ENCODE results near the gene ZNF26.

DNA sequence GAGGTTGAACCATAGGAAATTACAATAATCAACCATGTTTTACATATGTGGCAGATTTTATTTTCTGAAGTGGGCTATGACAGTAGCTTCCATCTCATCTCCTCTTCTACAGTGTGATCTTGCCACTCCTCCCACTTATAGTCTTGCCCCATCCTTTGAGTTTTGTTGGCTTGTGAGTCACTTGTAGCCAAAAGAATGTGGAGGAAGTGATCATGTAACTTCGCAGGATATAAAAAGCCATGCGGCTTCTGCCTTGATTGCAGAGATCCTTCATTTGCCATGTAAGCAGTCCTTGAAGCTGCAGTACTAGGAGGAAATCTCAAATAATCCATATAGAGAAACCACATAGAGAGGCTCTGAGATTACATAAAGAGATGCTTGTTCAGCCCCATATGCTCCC, 37.4 kb downstream of the ZNF26 start:
- TF ChIP-seq, protein P1, sequence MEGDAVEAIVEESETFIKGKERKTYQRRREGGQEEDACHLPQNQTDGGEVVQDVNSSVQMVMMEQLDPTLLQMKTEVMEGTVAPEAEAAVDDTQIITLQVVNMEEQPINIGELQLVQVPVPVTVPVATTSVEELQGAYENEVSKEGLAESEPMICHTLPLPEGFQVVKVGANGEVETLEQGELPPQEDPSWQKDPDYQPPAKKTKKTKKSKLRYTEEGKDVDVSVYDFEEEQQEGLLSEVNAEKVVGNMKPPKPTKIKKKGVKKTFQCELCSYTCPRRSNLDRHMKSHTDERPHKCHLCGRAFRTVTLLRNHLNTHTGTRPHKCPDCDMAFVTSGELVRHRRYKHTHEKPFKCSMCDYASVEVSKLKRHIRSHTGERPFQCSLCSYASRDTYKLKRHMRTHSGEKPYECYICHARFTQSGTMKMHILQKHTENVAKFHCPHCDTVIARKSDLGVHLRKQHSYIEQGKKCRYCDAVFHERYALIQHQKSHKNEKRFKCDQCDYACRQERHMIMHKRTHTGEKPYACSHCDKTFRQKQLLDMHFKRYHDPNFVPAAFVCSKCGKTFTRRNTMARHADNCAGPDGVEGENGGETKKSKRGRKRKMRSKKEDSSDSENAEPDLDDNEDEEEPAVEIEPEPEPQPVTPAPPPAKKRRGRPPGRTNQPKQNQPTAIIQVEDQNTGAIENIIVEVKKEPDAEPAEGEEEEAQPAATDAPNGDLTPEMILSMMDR (IDR thresholded peaks at IDR 0.05; ENCODE audit: poor library complexity, severe bottlenecking): no peak
- TF ChIP-seq POLR2AphosphoS5 (IDR thresholded peaks at IDR 0.05): no peak
